ENCODE results near the gene PLCH1.

The PLCH1 gene

GRCh38 chr3:155766206-155766605 lies 21.3 kb upstream of the PLCH1 start:
- no peaks in the 10 kb centered on the region for H3K4me1 ChIP-seq (ENCODE audit: control insufficient read depth, insufficient read depth, low read length)
- H3K27ac ChIP-seq (ENCODE audit: extremely low read depth, low read depth, low read length), result no peak overlapping the region
- ChIA-PET POLR2A (no interaction called here), CTCF (no interaction called here)
- H3K4me3 ChIP-seq (ENCODE audit: low read depth, low read length), result no peak overlapping the region
- peaks cover 0 to 12% of the 10 kb centered on the region in 2 experiments; a peak in 2 of 3 replicates for H3K36me3 ChIP-seq (ENCODE audit: control insufficient read depth in 2 of 2, insufficient read depth in 1 of 2, low read length in 2 of 2)
- no peaks in the 10 kb centered on the region for H3K9me3 ChIP-seq (ENCODE audit: control insufficient read depth, insufficient read depth, low read depth, low read length)
- TF ChIP-seq ZNF335 (tag by site-specific recombination; conservative IDR thresholded peaks at IDR 0.05) (no peak), ZBTB21 (tag by site-specific recombination; IDR thresholded peaks at IDR 0.05) (no peak), GLIS1 (tag by site-specific recombination; IDR thresholded peaks at IDR 0.05) (no peak), TRIM28 (IDR thresholded peaks at IDR 0.05; ENCODE audit: borderline replicate concordance, low read length) (no peak), ZNF16 (tag by site-specific recombination; IDR thresholded peaks at IDR 0.05; ENCODE audit: low read depth) (no peak), ZNF645 (tag by site-specific recombination; IDR thresholded peaks at IDR 0.05) (no peak), ZBTB44 (tag by site-specific recombination; IDR thresholded peaks at IDR 0.05) (no peak), ZNF112 (tag by site-specific recombination; IDR thresholded peaks at IDR 0.05) (no peak), ZNF488 (tag by site-specific recombination; IDR thresholded peaks at IDR 0.05) (no peak), ZSCAN23 (tag by site-specific recombination; IDR thresholded peaks at IDR 0.05) (no peak), ZNF548 (tag by site-specific recombination; IDR thresholded peaks at IDR 0.05) (no peak), ZNF571 (tag by site-specific recombination; IDR thresholded peaks at IDR 0.05) (no peak), ZNF629 (tag by site-specific recombination; IDR thresholded peaks at IDR 0.05) (no peak), TCF7L2 (IDR thresholded peaks at IDR 0.05; ENCODE audit: borderline replicate concordance, low read depth, low read length) (no peak), INSM2 (tag by site-specific recombination; IDR thresholded peaks at IDR 0.05) (no peak), KLF16 (tag by site-specific recombination; IDR thresholded peaks at IDR 0.05) (no peak)

GRCh38 chr3:155763870-155764463 lies 19.1 kb upstream of the PLCH1 start:
- POLR2A ChIA-PET, result no interaction called here
- Histone ChIP-seq H3K27ac (ENCODE audit: extremely low read depth, low read depth, low read length) (no peak overlapping the region), H3K9me3 (ENCODE audit: control insufficient read depth, insufficient read depth, low read depth, low read length) (no peaks in the 10 kb centered on the region), H3K36me3 (ENCODE audit: control insufficient read depth in 2 of 2, insufficient read depth in 1 of 2, low read length in 2 of 2) (no peaks in the 10 kb centered on the region; a peak in 1 of 3 replicates), H3K4me3 (ENCODE audit: low read depth, low read length) (no peak overlapping the region), H3K4me1 (ENCODE audit: control insufficient read depth, insufficient read depth, low read length) (no peaks in the 10 kb centered on the region)
- TF ChIP-seq ZNF837 (tag by site-specific recombination; IDR thresholded peaks at IDR 0.05), result no peak
- CTCF ChIA-PET, result interaction anchor here (0.8 kb wide), 1 partner anchor 42 kb away, joined by 3 read pairs; the partner anchor contains the start of gene C3orf33

- no peaks in the 10 kb centered on the region for H3K4me1 ChIP-seq (ENCODE audit: control insufficient read depth, insufficient read depth, low read length)
- H3K9me3 ChIP-seq (ENCODE audit: control insufficient read depth, insufficient read depth, low read depth, low read length), result no peaks in the 10 kb centered on the region
- ChIA-PET CTCF (no interaction called here), POLR2A (no interaction called here)
- no peak overlapping the region for H3K4me3 ChIP-seq (ENCODE audit: low read depth, low read length)
- no peaks in the 10 kb centered on the region; a peak in 1 of 3 replicates for H3K36me3 ChIP-seq (ENCODE audit: control insufficient read depth in 2 of 2, insufficient read depth in 1 of 2, low read length in 2 of 2)
- H3K27ac ChIP-seq (ENCODE audit: extremely low read depth, low read depth, low read length), result no peak overlapping the region
- TF ChIP-seq SCRT2 (tag by site-specific recombination; IDR thresholded peaks at IDR 0.05), result no peak
Observed at GRCh38 chr3:155760653-155761052, 15.8 kb upstream of the PLCH1 start.
